ENCODE measurements around the gene KLK4.

DNA sequence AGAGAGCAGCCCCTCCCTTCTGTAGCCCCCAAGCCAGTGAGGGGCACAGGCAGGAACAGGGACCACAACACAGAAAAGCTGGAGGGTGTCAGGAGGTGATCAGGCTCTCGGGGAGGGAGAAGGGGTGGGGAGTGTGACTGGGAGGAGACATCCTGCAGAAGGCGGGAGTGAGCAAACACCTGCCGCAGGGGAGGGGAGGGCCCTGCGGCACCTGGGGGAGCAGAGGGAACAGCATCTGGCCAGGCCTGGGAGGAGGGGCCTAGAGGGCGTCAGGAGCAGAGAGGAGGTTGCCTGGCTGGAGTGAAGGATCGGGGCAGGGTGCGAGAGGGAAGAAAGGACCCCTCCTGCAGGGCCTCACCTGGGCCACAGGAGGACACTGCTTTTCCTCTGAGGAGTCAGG lies 52.3 kb downstream of the KLK4 start:
- TF ChIP-seq, protein P1, sequence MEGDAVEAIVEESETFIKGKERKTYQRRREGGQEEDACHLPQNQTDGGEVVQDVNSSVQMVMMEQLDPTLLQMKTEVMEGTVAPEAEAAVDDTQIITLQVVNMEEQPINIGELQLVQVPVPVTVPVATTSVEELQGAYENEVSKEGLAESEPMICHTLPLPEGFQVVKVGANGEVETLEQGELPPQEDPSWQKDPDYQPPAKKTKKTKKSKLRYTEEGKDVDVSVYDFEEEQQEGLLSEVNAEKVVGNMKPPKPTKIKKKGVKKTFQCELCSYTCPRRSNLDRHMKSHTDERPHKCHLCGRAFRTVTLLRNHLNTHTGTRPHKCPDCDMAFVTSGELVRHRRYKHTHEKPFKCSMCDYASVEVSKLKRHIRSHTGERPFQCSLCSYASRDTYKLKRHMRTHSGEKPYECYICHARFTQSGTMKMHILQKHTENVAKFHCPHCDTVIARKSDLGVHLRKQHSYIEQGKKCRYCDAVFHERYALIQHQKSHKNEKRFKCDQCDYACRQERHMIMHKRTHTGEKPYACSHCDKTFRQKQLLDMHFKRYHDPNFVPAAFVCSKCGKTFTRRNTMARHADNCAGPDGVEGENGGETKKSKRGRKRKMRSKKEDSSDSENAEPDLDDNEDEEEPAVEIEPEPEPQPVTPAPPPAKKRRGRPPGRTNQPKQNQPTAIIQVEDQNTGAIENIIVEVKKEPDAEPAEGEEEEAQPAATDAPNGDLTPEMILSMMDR (IDR thresholded peaks at IDR 0.05), result no peak
- no peak for TF ChIP-seq EP300 (IDR thresholded peaks at IDR 0.05)
